HUES6 (cell line): ENCODE results near the gene PANX2.

Experiments
- H3K27ac ChIP-seq: 2 replicates; pipeline ENCODE4 v1.7.0; 2013; ENCODE audit warnings: low read depth, mild to moderate bottlenecking, low read length, inconsistent platforms
- H3K27me3 ChIP-seq: 2 replicates; pipeline ENCODE4 v1.6.1; 2013; ENCODE audit warnings: low read length; ENCODE audit not compliant: control insufficient read depth, insufficient read depth
- H3K36me3 ChIP-seq: 2 replicates; pipeline ENCODE4 v1.6.1; 2013; ENCODE audit warnings: low read length; ENCODE audit not compliant: control insufficient read depth, insufficient read depth
- H3K4me1 ChIP-seq: 2 replicates; pipeline ENCODE4 v1.6.1; 2013; ENCODE audit warnings: low read length; ENCODE audit not compliant: control insufficient read depth, insufficient read depth
- H3K4me3 ChIP-seq: 2 replicates; pipeline ENCODE4 v1.5.1; 2013; ENCODE audit warnings: low read depth, low read length
- H3K9ac ChIP-seq: one replicate; pipeline ENCODE4 v1.6.1; 2013; ENCODE audit warnings: mild to moderate bottlenecking, low read length
- H3K9me3 ChIP-seq: 2 replicates; pipeline ENCODE4 v1.6.1; 2013; ENCODE audit warnings: low read depth, low read length; ENCODE audit not compliant: control insufficient read depth, insufficient read depth

PANX2 gene

DNA sequence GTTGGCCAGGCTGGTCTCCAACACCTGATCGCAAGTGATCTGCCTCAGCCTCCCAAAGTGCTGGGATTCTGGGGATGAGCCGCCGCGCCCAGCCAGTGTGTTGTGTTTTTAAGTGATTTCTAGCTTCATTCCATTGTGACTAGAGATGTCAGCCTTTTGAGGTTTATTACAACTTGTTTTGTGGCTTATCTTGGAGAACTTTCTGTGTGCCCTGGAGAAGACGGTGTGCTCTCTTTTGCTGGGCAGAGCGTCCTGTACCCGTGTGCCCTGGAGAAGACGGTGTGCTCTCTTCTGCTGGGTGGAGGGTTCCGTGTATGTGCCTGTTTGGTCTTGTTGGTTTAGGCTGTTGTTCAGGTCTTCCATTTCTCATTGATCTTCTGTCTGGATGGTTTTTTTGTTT, 42.7 kb downstream of the PANX2 start:
- H3K9ac ChIP-seq, result no peak overlapping the region
- H3K27me3 ChIP-seq, result no peaks in the 10 kb centered on the region
- no peak overlapping the region for H3K4me3 ChIP-seq
- no peaks in the 10 kb centered on the region for H3K9me3 ChIP-seq
- H3K27ac ChIP-seq, result no peak overlapping the region
- no peaks in the 10 kb centered on the region for H3K4me1 ChIP-seq
- H3K36me3 ChIP-seq, result peaks cover 76% of the 10 kb centered on the region

DNA sequence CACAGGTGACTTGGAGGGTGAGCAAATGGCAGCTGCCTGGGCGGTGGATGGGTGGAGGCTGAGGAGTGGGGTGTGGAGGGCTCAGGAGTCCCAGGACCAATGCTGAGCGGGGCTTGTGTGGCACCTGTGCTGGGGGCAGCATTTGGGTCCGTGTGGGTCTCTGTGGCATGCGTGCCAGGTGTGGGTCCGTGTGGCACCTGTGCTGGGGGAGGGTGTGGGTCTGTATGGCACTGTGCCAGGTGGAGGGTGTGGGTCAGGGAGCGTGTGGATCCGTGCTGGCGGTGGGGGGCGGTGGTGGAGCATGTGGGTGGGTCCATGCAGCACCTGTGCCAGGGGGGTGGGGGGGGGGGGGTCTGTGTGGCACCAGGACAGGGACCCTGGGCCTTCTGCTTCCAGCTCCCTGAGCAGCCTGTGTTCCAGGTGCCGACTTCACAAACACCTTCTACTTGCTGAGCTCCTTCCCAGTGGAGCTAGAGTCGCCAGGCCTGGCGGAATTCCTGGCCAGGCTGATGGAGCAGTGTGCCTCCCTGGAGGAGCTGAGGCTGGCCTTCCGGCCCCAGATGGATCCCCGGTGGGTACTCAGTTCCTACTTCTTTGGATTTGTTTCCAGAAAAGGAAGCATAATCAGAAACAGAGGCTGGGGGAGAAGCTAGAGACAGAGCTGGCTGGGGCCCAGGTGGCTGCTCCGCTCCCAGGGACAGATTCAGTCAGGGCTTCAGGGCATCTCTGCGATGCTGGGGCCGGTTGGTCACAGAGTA, 44.9 kb downstream of the PANX2 start:
- no peaks in the 10 kb centered on the region for H3K9me3 ChIP-seq
- no peak overlapping the region for H3K27ac ChIP-seq
- no peak overlapping the region for H3K9ac ChIP-seq
- H3K27me3 ChIP-seq, result no peaks in the 10 kb centered on the region
- peaks cover 81% of the 10 kb centered on the region for H3K36me3 ChIP-seq
- H3K4me3 ChIP-seq, result no peak overlapping the region
- peaks cover 4% of the 10 kb centered on the region; the same call in 1 of the 2 replicates for H3K4me1 ChIP-seq

DNA sequence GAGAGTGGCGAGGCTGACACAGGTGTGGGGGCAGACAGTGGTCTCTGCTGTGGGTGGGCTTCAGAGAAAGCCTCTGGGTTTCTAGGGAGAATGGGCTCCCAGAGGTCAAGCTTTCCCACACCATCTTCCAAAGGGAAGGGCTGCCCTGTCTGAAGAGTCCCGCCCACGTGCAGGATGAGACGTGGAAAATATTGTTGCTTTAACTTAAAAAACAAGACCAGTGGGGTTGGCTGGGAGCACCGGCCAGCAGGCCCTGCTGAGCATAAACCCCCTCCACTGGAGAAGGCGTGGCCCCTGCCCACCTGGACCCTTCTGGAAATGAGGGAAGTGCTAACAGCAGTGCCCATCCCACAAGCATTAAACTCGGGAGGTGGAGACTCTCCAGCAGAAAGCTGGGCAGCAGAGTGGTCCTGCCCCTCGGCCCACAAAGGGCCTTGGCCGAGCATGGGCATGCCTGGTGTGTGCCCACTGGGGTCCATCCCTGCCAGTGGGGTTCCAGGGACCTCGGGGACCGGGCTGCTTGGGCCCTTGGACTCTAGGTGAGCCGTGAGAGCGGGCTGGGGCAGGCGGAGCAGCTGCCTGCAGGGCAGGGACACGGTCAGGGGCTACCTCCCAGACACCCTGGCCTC, 45.6 kb downstream of the PANX2 start:
- peaks cover 81% of the 10 kb centered on the region for H3K36me3 ChIP-seq
- peaks cover 4% of the 10 kb centered on the region; the same call in 1 of the 2 replicates for H3K4me1 ChIP-seq

DNA sequence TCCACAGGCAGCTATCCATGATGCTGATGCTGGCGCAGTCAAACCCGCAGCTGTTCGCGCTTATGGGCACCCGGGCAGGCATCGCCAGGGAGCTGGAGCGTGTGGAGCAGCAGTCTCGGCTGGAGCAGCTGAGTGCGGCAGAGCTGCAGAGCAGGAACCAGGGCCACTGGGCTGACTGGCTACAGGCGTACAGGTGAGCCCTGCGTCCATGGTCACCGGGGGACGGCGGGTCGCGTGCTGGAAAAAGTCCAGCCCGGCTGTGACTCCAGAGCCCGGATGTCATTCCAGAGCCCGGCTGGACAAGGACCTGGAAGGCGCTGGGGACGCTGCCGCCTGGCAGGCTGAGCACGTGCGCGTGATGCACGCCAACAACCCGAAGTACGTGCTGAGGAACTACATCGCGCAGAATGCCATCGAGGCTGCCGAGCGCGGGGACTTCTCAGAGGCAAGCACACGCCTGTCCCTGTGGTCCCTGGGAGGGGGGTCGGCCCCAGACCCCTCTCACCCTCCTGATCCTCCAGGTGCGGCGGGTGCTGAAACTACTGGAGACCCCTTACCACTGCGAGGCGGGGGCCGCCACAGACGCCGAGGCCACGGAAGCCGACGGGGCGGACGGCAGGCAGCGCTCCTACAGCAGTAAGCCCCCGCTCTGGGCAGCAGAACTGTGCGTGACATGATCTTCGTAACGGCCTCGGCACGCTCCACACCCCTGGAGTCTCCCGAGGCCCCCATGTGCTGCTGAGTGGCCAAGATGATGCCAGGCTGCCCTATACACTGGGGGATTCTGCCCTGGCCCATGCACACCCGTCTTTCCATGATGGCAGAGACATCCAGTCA, 46.4 kb downstream of the PANX2 start:
- Histone ChIP-seq H3K9ac (no peak overlapping the region), H3K36me3 (peaks cover 83% of the 10 kb centered on the region), H3K27me3 (no peaks in the 10 kb centered on the region), H3K9me3 (no peaks in the 10 kb centered on the region), H3K4me3 (no peak overlapping the region), H3K27ac (no peak overlapping the region), H3K4me1 (peaks cover 4% of the 10 kb centered on the region; the same call in 1 of the 2 replicates)

More for the DNA sequence above, 45.6 kb downstream of the PANX2 start:
- H3K4me3 ChIP-seq, result no peak overlapping the region
- H3K27ac ChIP-seq, result no peak overlapping the region
- no peaks in the 10 kb centered on the region for H3K9me3 ChIP-seq
- no peaks in the 10 kb centered on the region for H3K27me3 ChIP-seq
- no peak overlapping the region for H3K9ac ChIP-seq

DNA sequence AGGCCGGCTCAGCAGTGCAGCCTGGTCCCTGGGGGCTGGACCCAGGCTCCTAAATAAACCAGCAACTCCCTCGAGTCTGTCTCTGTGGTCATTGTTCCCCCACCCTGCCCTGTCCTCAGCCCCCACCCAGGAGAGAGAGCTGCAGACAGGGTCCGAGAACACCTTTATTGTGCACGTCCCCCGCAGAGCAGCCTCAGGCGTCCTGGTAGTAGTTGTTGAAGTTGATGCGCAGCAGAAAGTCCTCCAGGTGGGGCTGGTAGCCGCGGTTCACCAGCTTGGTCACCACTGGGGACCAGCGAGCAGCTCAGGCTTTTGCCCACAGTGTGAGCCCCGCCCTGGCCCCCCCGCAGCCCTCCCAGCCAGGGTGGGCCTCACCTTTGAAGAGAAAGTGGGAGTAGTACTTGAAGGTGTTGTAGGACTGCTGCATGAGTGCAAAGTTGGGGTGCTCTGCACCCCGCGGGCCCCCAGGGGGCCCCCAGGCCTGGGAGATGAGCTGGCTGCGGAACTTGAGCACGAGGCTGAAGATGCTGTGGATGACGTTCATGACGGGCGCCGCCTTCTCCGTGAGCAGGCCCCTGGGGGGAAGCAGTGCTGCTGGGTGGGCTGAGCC, 47.1 kb downstream of the PANX2 start:
- Histone ChIP-seq H3K4me1 (peaks cover 4% of the 10 kb centered on the region; the same call in 1 of the 2 replicates), H3K9me3 (no peaks in the 10 kb centered on the region), H3K36me3 (peaks cover 83% of the 10 kb centered on the region), H3K27ac (no peak overlapping the region), H3K9ac (no peak overlapping the region), H3K4me3 (no peak overlapping the region), H3K27me3 (no peaks in the 10 kb centered on the region)

DNA sequence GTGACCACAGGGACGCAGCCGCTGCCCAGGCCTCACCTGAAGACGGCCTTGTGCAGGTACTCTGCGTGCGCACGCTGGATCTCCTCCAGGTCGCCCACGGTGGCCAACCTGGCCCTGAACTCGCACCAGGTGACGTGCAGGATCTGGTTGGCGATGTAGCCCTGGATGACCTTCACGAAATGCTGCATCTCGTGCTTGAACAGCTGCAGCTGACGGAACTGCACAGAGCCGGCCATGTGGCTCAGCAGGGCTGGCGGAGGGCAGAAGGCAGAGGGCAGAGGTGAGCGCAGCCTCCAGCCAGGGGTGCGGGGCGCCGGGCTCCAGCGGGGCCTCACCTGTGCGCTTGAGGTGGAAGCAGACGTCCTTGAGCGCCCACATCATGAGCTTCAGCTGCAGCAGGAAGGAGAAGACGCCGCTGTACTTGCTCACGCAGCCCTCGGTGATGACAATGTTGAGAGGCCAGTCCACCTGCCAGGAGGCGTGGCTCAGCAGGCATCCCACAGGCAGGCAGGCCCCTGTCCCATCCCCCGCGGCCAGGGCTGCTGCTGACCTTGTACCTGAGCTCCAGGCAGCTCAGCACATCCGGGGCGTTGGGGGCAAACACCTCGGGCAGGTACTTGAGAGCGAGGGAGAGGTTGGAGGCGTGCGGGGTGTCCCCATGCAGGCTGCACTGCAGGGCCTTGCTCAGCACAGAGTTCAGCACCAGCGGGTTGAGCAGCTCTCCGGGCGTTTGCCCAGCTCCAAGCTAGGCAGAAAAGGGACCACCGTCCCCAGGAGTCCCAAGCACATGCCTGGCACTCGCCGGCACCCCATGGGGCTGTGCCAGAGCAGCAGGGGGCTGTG, 47.8 kb downstream of the PANX2 start:
- Histone ChIP-seq H3K36me3 (peaks cover 83% of the 10 kb centered on the region), H3K4me1 (peaks cover 4% of the 10 kb centered on the region; the same call in 1 of the 2 replicates), H3K4me3 (no peak overlapping the region), H3K9me3 (no peaks in the 10 kb centered on the region), H3K27ac (no peak overlapping the region), H3K9ac (no peak overlapping the region), H3K27me3 (no peaks in the 10 kb centered on the region)

GRCh38 chr22:50218996-50219727, 48.6 kb downstream of the PANX2 start:
- Histone ChIP-seq H3K27ac (no peak overlapping the region), H3K9ac (no peak overlapping the region), H3K4me3 (no peak overlapping the region)

GRCh38 chr22:50219800-50220602, 49.5 kb downstream of the PANX2 start:
- H3K36me3 ChIP-seq, result peaks cover 81% of the 10 kb centered on the region
- H3K27me3 ChIP-seq, result no peaks in the 10 kb centered on the region
- H3K4me1 ChIP-seq, result peaks cover 4% of the 10 kb centered on the region; the same call in 1 of the 2 replicates
- no peaks in the 10 kb centered on the region for H3K9me3 ChIP-seq
- no peak overlapping the region for H3K27ac ChIP-seq
- no peak overlapping the region for H3K4me3 ChIP-seq
- no peak overlapping the region for H3K9ac ChIP-seq

More at GRCh38 chr22:50218996-50219727, 48.6 kb downstream of the PANX2 start:
- peaks cover 4% of the 10 kb centered on the region; the same call in 1 of the 2 replicates for H3K4me1 ChIP-seq
- H3K9me3 ChIP-seq, result no peaks in the 10 kb centered on the region
- no peaks in the 10 kb centered on the region for H3K27me3 ChIP-seq
- peaks cover 83% of the 10 kb centered on the region for H3K36me3 ChIP-seq
